A549 (cell line): ENCODE results near the gene PCDHGA5. TPM values are rescaled to one million over a fixed set of nuclear protein-coding genes. Genes with fewer than 3 reads are reported as not detected.
"Not testable (repeated sequence)": the region's sequence is repeated elsewhere in the genome, so short reads cannot be mapped to it uniquely, and the experiment has no call there.

Source experiments
- ATAC-seq, 2 experiments: fragments of 200-7000 bp in 1 of 2; fragments of >200 bp in 1 of 2; cut with Nextera tagmentation in 1 of 2; cut with Tn5 transposase in 1 of 2; 3 replicates each; pipeline versions ENCODE4 v1.8.0 to v1.9.1; 2018 to 2020; ENCODE audit warnings: mild to moderate bottlenecking in 1 of 2, moderate library complexity in 1 of 2
- CTCF ChIA-PET: fragments of 300-600 bp; sonication (Branson Sonifier 250); formaldehyde crosslinking; extraction: SDS; loops from one replicate; lab custom pipeline; 2021; ENCODE audit warnings: antibody characterized with exemption, inconsistent platforms; lab: Yijun Ruan, JAX
- POLR2A ChIA-PET: fragments of 350-600 bp; formaldehyde crosslinking; extraction: SDS; loops from one replicate; lab custom pipeline; 2021; ENCODE audit warnings: antibody characterized with exemption, inconsistent platforms; lab: Yijun Ruan, JAX
- DNase-seq, 2 experiments: peaks; one replicate each; pipeline versions ENCODE4 v3.0.0 to v3.0.0-alpha.2; 2011 to 2016; ENCODE audit warnings: low read depth in 1 of 2, low spot score in 1 of 2
- FAIRE-seq: peaks from 2 replicates; lab custom pipeline; 2011; peaks lifted over from hg19 to GRCh38; lab: Jason Lieb, UNC
- H3K27ac ChIP-seq, 2 experiments: fragments of >200 bp; sonication (Bioruptor Twin); formaldehyde crosslinking; 3 replicates each; pipeline ENCODE4 v1.5.1; 2016 to 2017
- H3K4me1 ChIP-seq: fragments of >200 bp; sonication (Bioruptor Twin); formaldehyde crosslinking; 3 replicates; pipeline ENCODE4 v1.6.1; 2016
- H3K4me2 ChIP-seq: fragments of >200 bp; sonication (Bioruptor Twin); formaldehyde crosslinking; 3 replicates; pipeline ENCODE4 v1.6.1; 2016
- H3K4me3 ChIP-seq: fragments of >200 bp; sonication (Bioruptor Twin); formaldehyde crosslinking; 3 replicates; pipeline ENCODE4 v1.5.1; 2016
- H3K9me3 ChIP-seq: fragments of >200 bp; sonication (Bioruptor Twin); formaldehyde crosslinking; 3 replicates; pipeline ENCODE4 v1.6.1; 2016
- HEYL ChIP-seq: fragments of 250-450 bp; sonication (Bioruptor Pico); IDR thresholded peaks from 2 replicates; pipeline ENCODE4 v1.8.0; 2021; ENCODE audit warnings: mild to moderate bottlenecking, moderate library complexity
- KDM1A ChIP-seq: fragments of 200-600 bp; sonication (generic); IDR thresholded peaks from 2 replicates; pipeline ENCODE4 v1.6.1; 2016; ENCODE audit warnings: low read depth, mild to moderate bottlenecking
- RAD21 ChIP-seq, 2 experiments: fragments of >200 bp in 1 of 2; sonication (Bioruptor Twin) in 1 of 2; formaldehyde crosslinking in 1 of 2; IDR thresholded peaks in 1 of 2; conservative IDR thresholded peaks in 1 of 2; 2 replicates in 1 of 2; 3 replicates in 1 of 2; pipeline ENCODE4 v1.6.1; 2012 to 2018; ENCODE audit warnings: inconsistent platforms in 1 of 2
- RCOR1 ChIP-seq: fragments of 150-350 bp; IDR thresholded peaks from 2 replicates; pipeline ENCODE4 v1.6.1; 2014; ENCODE audit warnings: antibody characterized with exemption, low read length, low read depth
- WGBS: methylation state at CpG from one replicate; pipeline ENCODE4 v1.1.6; 2017; ENCODE audit errors: missing lambda C conversion rate; 5-methylcytosine and 5-hydroxymethylcytosine counted together
- polyA plus RNA-seq, 4 experiments: library from polyadenylated mRNA; depleted of rRNA in 3 of 4; stranded (reverse); fragments of >200 nt; fragmentation: RNase III in 1 of 4; extraction: RNeasy Plus Mini Kit Qiagen cat#74134 plus additional on column Dnase treatment in 1 of 4; gene quantifications; 2 replicates in 3 of 4; 3 replicates in 1 of 4; pipeline ENCODE4 v1.2.3, GENCODE V29; 2011 to 2017

PCDHGA5 gene
- polyA plus RNA-seq, 2 of the 4 experiments (the other 2 are of a cell fraction), result 0.13 to 0.37 TPM

GRCh38 chr5:141412854-141413539 lies 49.0 kb downstream of the PCDHGA5 start, which contains the start of gene PCDHGA10:
TSS of gene PCDHGA10 (plus strand) at chr5:141412987. CDS start at chr5:141413176, 189 bp downstream.
- CTCF ChIA-PET, result interaction anchor here (1.0 to 2.0 kb wide), 5 partner anchors 15 to 145 kb away, joined by 3 to 5 read pairs (median 4); partner anchors contain the start of genes PCDHGB1 and PCDHGB5
- Histone ChIP-seq H3K4me1 (no peaks in the 10 kb centered on the region), H3K27ac (no peak within 1 kb of the TSS)
- no peak for FAIRE-seq
- ATAC-seq, result no peak
- TF ChIP-seq RAD21 (conservative IDR thresholded peaks at IDR 0.05 in 1 of 2, IDR thresholded peaks at IDR 0.05 in 1 of 2), result peak in 1 of 2 experiments; percentile 13; a peak in 1 of 5 replicates
- TF ChIP-seq KDM1A, result no peak
- TF ChIP-seq, all 56 proteins: peak for 1
- WGBS, result 71% methylated on average over 31 of the region's 31 CpGs
- DNase-seq, result no peak
- Histone ChIP-seq H3K9me3 (peaks cover 28% of the 10 kb centered on the region), H3K4me2 (no peak within 1 kb of the TSS), H3K4me3 (no peak within 1 kb of the TSS)
- POLR2A ChIA-PET, result no interaction called here

GRCh38 chr5:141413540-141414069 lies 49.6 kb downstream of the PCDHGA5 start:
- CTCF ChIA-PET, result interaction anchor here (0.8 to 2.0 kb wide), 6 partner anchors 16 to 592 kb away, joined by 3 to 5 read pairs (median 4); partner anchors contain the start of genes PCDHA5, PCDHGB1 and PCDHGB5
- FAIRE-seq, result no peak
- 73% methylated on average over 25 of the region's 25 CpGs for WGBS

GRCh38 chr5:141414548-141415274 lies 50.7 kb downstream of the PCDHGA5 start:
- CTCF ChIA-PET, result interaction anchor here (0.8 kb wide), 2 partner anchors 108 to 593 kb away, joined by 3 read pairs; partner anchors contain the start of gene PCDHA5
- POLR2A ChIA-PET, H3K4me3 ChIP-seq, H3K4me1 ChIP-seq, ATAC-seq, H3K27ac ChIP-seq, DNase-seq, H3K4me2 ChIP-seq, FAIRE-seq: not testable (repeated sequence)
- peaks cover 38% of the 10 kb centered on the region for H3K9me3 ChIP-seq
- 75% methylated on average over 27 of the region's 46 CpGs for WGBS

More at GRCh38 chr5:141413540-141414069, 49.6 kb downstream of the PCDHGA5 start:
- Histone ChIP-seq H3K4me1 (no peaks in the 10 kb centered on the region), H3K4me3 (no peak overlapping the region), H3K9me3 (peaks cover 33% of the 10 kb centered on the region), H3K27ac (no peak overlapping the region), H3K4me2 (no peak overlapping the region)
- no peak for DNase-seq
- POLR2A ChIA-PET, result no interaction called here
- no peak for TF ChIP-seq HEYL (CRISPR knock-in tag)
- TF ChIP-seq RCOR1, result no peak
- TF ChIP-seq, all 56 proteins: peak for 0
- no peak for ATAC-seq

- ATAC-seq, H3K27ac ChIP-seq, FAIRE-seq, H3K4me2 ChIP-seq, H3K4me3 ChIP-seq, CTCF ChIA-PET, H3K4me1 ChIP-seq, DNase-seq, POLR2A ChIA-PET: not testable (repeated sequence)
- peaks cover 40% of the 10 kb centered on the region for H3K9me3 ChIP-seq
- WGBS, result 72% methylated on average over 21 of the region's 24 CpGs
Observed at GRCh38 chr5:141415275-141415618, 51.3 kb downstream of the PCDHGA5 start.

Other genes with a start within 250 kb of the PCDHGA5 start
Only the 30 nearest of the 36 such genes appear.
- gene PCDHB9, start 177.0 kb upstream of the PCDHGA5 start, polyA plus RNA-seq (2011; rRNA removed), result 0.12 TPM in 1 of 2 replicates, not detected in the other
- 0.01 to 0.13 TPM (median 0.11 TPM) in 3 replicates for gene PCDHB9, start 177.0 kb upstream of the PCDHGA5 start, polyA plus RNA-seq (2017; fragmentation: RNase III; extraction: RNeasy Plus Mini Kit Qiagen cat#74134 plus additional on column Dnase treatment)
- gene PCDHB10, start 171.8 kb upstream of the PCDHGA5 start, polyA plus RNA-seq (2011; rRNA removed), result 0.03 and 0.06 TPM in 2 replicates
- 0.04 TPM in 1 of 3 replicates, not detected in the others for gene PCDHB10, start 171.8 kb upstream of the PCDHGA5 start, polyA plus RNA-seq (2017; fragmentation: RNase III; extraction: RNeasy Plus Mini Kit Qiagen cat#74134 plus additional on column Dnase treatment)
- 0.21 and 0.22 TPM in 2 replicates for gene PCDHB11, start 164.5 kb upstream of the PCDHGA5 start, polyA plus RNA-seq (2011; rRNA removed)
- gene PCDHB11, start 164.5 kb upstream of the PCDHGA5 start, polyA plus RNA-seq (2017; fragmentation: RNase III; extraction: RNeasy Plus Mini Kit Qiagen cat#74134 plus additional on column Dnase treatment), result 0.05 to 0.08 TPM (median 0.07 TPM) in 3 replicates
- 0.05 TPM in 2 replicates for gene PCDHB12, start 155.4 kb upstream of the PCDHGA5 start, polyA plus RNA-seq (2011; rRNA removed)
- gene PCDHB12, start 155.4 kb upstream of the PCDHGA5 start, polyA plus RNA-seq (2017; fragmentation: RNase III; extraction: RNeasy Plus Mini Kit Qiagen cat#74134 plus additional on column Dnase treatment), result not detected in 3 replicates
- 0.19 and 0.28 TPM in 2 replicates for gene PCDHB13, start 150.2 kb upstream of the PCDHGA5 start, polyA plus RNA-seq (2011; rRNA removed)
- gene PCDHB13, start 150.2 kb upstream of the PCDHGA5 start, polyA plus RNA-seq (2017; fragmentation: RNase III; extraction: RNeasy Plus Mini Kit Qiagen cat#74134 plus additional on column Dnase treatment), result 0.05 to 0.08 TPM (median 0.08 TPM) in 3 replicates
- 0.13 and 0.14 TPM in 2 replicates for gene PCDHB14, start 140.8 kb upstream of the PCDHGA5 start, polyA plus RNA-seq (2011; rRNA removed)
- 0.05 to 0.12 TPM (median 0.09 TPM) in 3 replicates for gene PCDHB14, start 140.8 kb upstream of the PCDHGA5 start, polyA plus RNA-seq (2017; fragmentation: RNase III; extraction: RNeasy Plus Mini Kit Qiagen cat#74134 plus additional on column Dnase treatment)
- 0.09 and 0.13 TPM in 2 replicates for gene PCDHB15, start 118.8 kb upstream of the PCDHGA5 start, polyA plus RNA-seq (2011; rRNA removed)
- 0.04 to 0.12 TPM (median 0.05 TPM) in 3 replicates for gene PCDHB15, start 118.8 kb upstream of the PCDHGA5 start, polyA plus RNA-seq (2017; fragmentation: RNase III; extraction: RNeasy Plus Mini Kit Qiagen cat#74134 plus additional on column Dnase treatment)
- 0.08 TPM in 1 of 2 replicates, not detected in the other for gene SLC25A2, start 60.1 kb upstream of the PCDHGA5 start, polyA plus RNA-seq (2011; rRNA removed)
- not detected in 3 replicates for gene SLC25A2, start 60.1 kb upstream of the PCDHGA5 start, polyA plus RNA-seq (2017; fragmentation: RNase III; extraction: RNeasy Plus Mini Kit Qiagen cat#74134 plus additional on column Dnase treatment)
- 78.1 and 90.6 TPM in 2 replicates for gene TAF7, start 43.4 kb upstream of the PCDHGA5 start, polyA plus RNA-seq (2011; rRNA removed)
- gene TAF7, start 43.4 kb upstream of the PCDHGA5 start, polyA plus RNA-seq (2017; fragmentation: RNase III; extraction: RNeasy Plus Mini Kit Qiagen cat#74134 plus additional on column Dnase treatment), result 67.3 to 72.6 TPM (median 71.3 TPM) in 3 replicates
- 0.66 and 0.71 TPM in 2 replicates for gene PCDHGA1, start 33.6 kb upstream of the PCDHGA5 start, polyA plus RNA-seq (2011; rRNA removed)
- gene PCDHGA1, start 33.6 kb upstream of the PCDHGA5 start, polyA plus RNA-seq (2017; fragmentation: RNase III; extraction: RNeasy Plus Mini Kit Qiagen cat#74134 plus additional on column Dnase treatment), result 0.32 to 0.42 TPM (median 0.33 TPM) in 3 replicates
- gene PCDHGA2, start 25.4 kb upstream of the PCDHGA5 start, polyA plus RNA-seq (2011; rRNA removed), result 1.6 and 1.7 TPM in 2 replicates
- 0.47 to 0.78 TPM (median 0.58 TPM) in 3 replicates for gene PCDHGA2, start 25.4 kb upstream of the PCDHGA5 start, polyA plus RNA-seq (2017; fragmentation: RNase III; extraction: RNeasy Plus Mini Kit Qiagen cat#74134 plus additional on column Dnase treatment)
- 0.07 TPM in 1 of 2 replicates, not detected in the other for gene PCDHGA3, start 20.3 kb upstream of the PCDHGA5 start, polyA plus RNA-seq (2011; rRNA removed)
- not detected in 3 replicates for gene PCDHGA3, start 20.3 kb upstream of the PCDHGA5 start, polyA plus RNA-seq (2017; fragmentation: RNase III; extraction: RNeasy Plus Mini Kit Qiagen cat#74134 plus additional on column Dnase treatment)
- gene PCDHGB1, start 14.1 kb upstream of the PCDHGA5 start, polyA plus RNA-seq (2011; rRNA removed), result 3.7 and 3.9 TPM in 2 replicates
- 1.3 to 1.6 TPM (median 1.5 TPM) in 3 replicates for gene PCDHGB1, start 14.1 kb upstream of the PCDHGA5 start, polyA plus RNA-seq (2017; fragmentation: RNase III; extraction: RNeasy Plus Mini Kit Qiagen cat#74134 plus additional on column Dnase treatment)
- gene PCDHGA4, start 9.1 kb upstream of the PCDHGA5 start, polyA plus RNA-seq (2011; rRNA removed), result 0.48 and 0.61 TPM in 2 replicates
- 0.10 to 0.15 TPM (median 0.13 TPM) in 3 replicates for gene PCDHGA4, start 9.1 kb upstream of the PCDHGA5 start, polyA plus RNA-seq (2017; fragmentation: RNase III; extraction: RNeasy Plus Mini Kit Qiagen cat#74134 plus additional on column Dnase treatment)
- 0.36 and 0.54 TPM in 2 replicates for gene PCDHGB2, start 4.2 kb upstream of the PCDHGA5 start, polyA plus RNA-seq (2011; rRNA removed)
- 0.04 to 0.05 TPM (median 0.05 TPM) in 3 replicates for gene PCDHGB2, start 4.2 kb upstream of the PCDHGA5 start, polyA plus RNA-seq (2017; fragmentation: RNase III; extraction: RNeasy Plus Mini Kit Qiagen cat#74134 plus additional on column Dnase treatment)
- gene PCDHGB3, start 6.1 kb downstream of the PCDHGA5 start, polyA plus RNA-seq (2011; rRNA removed), result 1.1 and 1.2 TPM in 2 replicates
- 0.16 to 0.44 TPM (median 0.28 TPM) in 3 replicates for gene PCDHGB3, start 6.1 kb downstream of the PCDHGA5 start, polyA plus RNA-seq (2017; fragmentation: RNase III; extraction: RNeasy Plus Mini Kit Qiagen cat#74134 plus additional on column Dnase treatment)
- 0.98 and 1.0 TPM in 2 replicates for gene PCDHGA6, start 9.7 kb downstream of the PCDHGA5 start, polyA plus RNA-seq (2011; rRNA removed)
- 0.22 to 0.37 TPM (median 0.23 TPM) in 3 replicates for gene PCDHGA6, start 9.7 kb downstream of the PCDHGA5 start, polyA plus RNA-seq (2017; fragmentation: RNase III; extraction: RNeasy Plus Mini Kit Qiagen cat#74134 plus additional on column Dnase treatment)
- gene PCDHGA7, start 18.6 kb downstream of the PCDHGA5 start, polyA plus RNA-seq (2011; rRNA removed), result 0.95 and 1.1 TPM in 2 replicates
- gene PCDHGA7, start 18.6 kb downstream of the PCDHGA5 start, polyA plus RNA-seq (2017; fragmentation: RNase III; extraction: RNeasy Plus Mini Kit Qiagen cat#74134 plus additional on column Dnase treatment), result 0.70 to 0.84 TPM (median 0.76 TPM) in 3 replicates
- gene PCDHGB4, start 23.5 kb downstream of the PCDHGA5 start, polyA plus RNA-seq (2011; rRNA removed), result 1.4 and 1.5 TPM in 2 replicates
- gene PCDHGB4, start 23.5 kb downstream of the PCDHGA5 start, polyA plus RNA-seq (2017; fragmentation: RNase III; extraction: RNeasy Plus Mini Kit Qiagen cat#74134 plus additional on column Dnase treatment), result 0.90 to 1.6 TPM (median 1.1 TPM) in 3 replicates
- 0.08 and 0.11 TPM in 2 replicates for gene PCDHGA8, start 28.5 kb downstream of the PCDHGA5 start, polyA plus RNA-seq (2011; rRNA removed)
- 0.03 to 0.04 TPM (median 0.04 TPM) in 3 replicates for gene PCDHGA8, start 28.5 kb downstream of the PCDHGA5 start, polyA plus RNA-seq (2017; fragmentation: RNase III; extraction: RNeasy Plus Mini Kit Qiagen cat#74134 plus additional on column Dnase treatment)
- gene PCDHGB5, start 33.8 kb downstream of the PCDHGA5 start, polyA plus RNA-seq (2011; rRNA removed), result 2.6 and 3.2 TPM in 2 replicates
- 1.9 to 2.8 TPM (median 2.5 TPM) in 3 replicates for gene PCDHGB5, start 33.8 kb downstream of the PCDHGA5 start, polyA plus RNA-seq (2017; fragmentation: RNase III; extraction: RNeasy Plus Mini Kit Qiagen cat#74134 plus additional on column Dnase treatment)
- gene PCDHGA9, start 38.6 kb downstream of the PCDHGA5 start, polyA plus RNA-seq (2011; rRNA removed), result 0.22 and 0.40 TPM in 2 replicates
- 0.01 to 0.09 TPM (median 0.03 TPM) in 3 replicates for gene PCDHGA9, start 38.6 kb downstream of the PCDHGA5 start, polyA plus RNA-seq (2017; fragmentation: RNase III; extraction: RNeasy Plus Mini Kit Qiagen cat#74134 plus additional on column Dnase treatment)
- 0.21 and 0.30 TPM in 2 replicates for gene PCDHGB6, start 43.9 kb downstream of the PCDHGA5 start, polyA plus RNA-seq (2011; rRNA removed)
- gene PCDHGB6, start 43.9 kb downstream of the PCDHGA5 start, polyA plus RNA-seq (2017; fragmentation: RNase III; extraction: RNeasy Plus Mini Kit Qiagen cat#74134 plus additional on column Dnase treatment), result 0.08 to 0.09 TPM (median 0.09 TPM) in 3 replicates
- gene PCDHGA10, start 48.8 kb downstream of the PCDHGA5 start, polyA plus RNA-seq (2011; rRNA removed), result 0.04 and 0.08 TPM in 2 replicates
- gene PCDHGA10, start 48.8 kb downstream of the PCDHGA5 start, polyA plus RNA-seq (2017; fragmentation: RNase III; extraction: RNeasy Plus Mini Kit Qiagen cat#74134 plus additional on column Dnase treatment), result 0.01 TPM in 1 of 3 replicates, not detected in the others
- gene PCDHGB7, start 53.5 kb downstream of the PCDHGA5 start, polyA plus RNA-seq (2011; rRNA removed), result 0.14 and 0.16 TPM in 2 replicates
- gene PCDHGB7, start 53.5 kb downstream of the PCDHGA5 start, polyA plus RNA-seq (2017; fragmentation: RNase III; extraction: RNeasy Plus Mini Kit Qiagen cat#74134 plus additional on column Dnase treatment), result 0.03 to 0.06 TPM (median 0.05 TPM) in 3 replicates
- 0.05 and 0.10 TPM in 2 replicates for gene PCDHGA11, start 56.9 kb downstream of the PCDHGA5 start, polyA plus RNA-seq (2011; rRNA removed)
- gene PCDHGA11, start 56.9 kb downstream of the PCDHGA5 start, polyA plus RNA-seq (2017; fragmentation: RNase III; extraction: RNeasy Plus Mini Kit Qiagen cat#74134 plus additional on column Dnase treatment), result 0.01 TPM in 1 of 3 replicates, not detected in the others
- 0.05 and 0.07 TPM in 2 replicates for gene PCDHGA12, start 66.3 kb downstream of the PCDHGA5 start, polyA plus RNA-seq (2011; rRNA removed)
- 0.03 TPM in 1 of 3 replicates, not detected in the others for gene PCDHGA12, start 66.3 kb downstream of the PCDHGA5 start, polyA plus RNA-seq (2017; fragmentation: RNase III; extraction: RNeasy Plus Mini Kit Qiagen cat#74134 plus additional on column Dnase treatment)
- 1.6 and 1.9 TPM in 2 replicates for gene PCDHGC3, start 111.8 kb downstream of the PCDHGA5 start, polyA plus RNA-seq (2011; rRNA removed)
- gene PCDHGC3, start 111.8 kb downstream of the PCDHGA5 start, polyA plus RNA-seq (2017; fragmentation: RNase III; extraction: RNeasy Plus Mini Kit Qiagen cat#74134 plus additional on column Dnase treatment), result 4.9 to 5.3 TPM (median 5.2 TPM) in 3 replicates
- gene PCDHGC4, start 120.9 kb downstream of the PCDHGA5 start, polyA plus RNA-seq (2011; rRNA removed), result 0.06 and 0.07 TPM in 2 replicates
- gene PCDHGC4, start 120.9 kb downstream of the PCDHGA5 start, polyA plus RNA-seq (2017; fragmentation: RNase III; extraction: RNeasy Plus Mini Kit Qiagen cat#74134 plus additional on column Dnase treatment), result 0.03 TPM in 1 of 3 replicates, not detected in the others
- 0.08 TPM in 1 of 2 replicates, not detected in the other for gene PCDHGC5, start 124.9 kb downstream of the PCDHGA5 start, polyA plus RNA-seq (2011; rRNA removed)
- 0.03 TPM in 1 of 3 replicates, not detected in the others for gene PCDHGC5, start 124.9 kb downstream of the PCDHGA5 start, polyA plus RNA-seq (2017; fragmentation: RNase III; extraction: RNeasy Plus Mini Kit Qiagen cat#74134 plus additional on column Dnase treatment)